ENCODE results near the gene TVP23B.
"Not testable (repeated sequence)": the region's sequence is repeated elsewhere in the genome, so short reads cannot be mapped to it uniquely, and the experiment has no call there.

- TF ChIP-seq CTCF (conservative IDR thresholded peaks at IDR 0.05; ENCODE audit: low read depth, low read length); EZH2 (IDR thresholded peaks at IDR 0.05; ENCODE audit: borderline replicate concordance, low read depth, low read length, poor library complexity, severe bottlenecking): not testable (repeated sequence)
Measured at GRCh38 chr17:18753829-18754409, 27.1 kb upstream of the TVP23B start.

Measured in A673 (cell line).